ENCODE measurements around the gene PITX1. TPM values are rescaled to one million over a fixed set of nuclear protein-coding genes. Genes with fewer than 3 reads are reported as not detected.
"Not testable (repeated sequence)": the region's sequence is repeated elsewhere in the genome, so short reads cannot be mapped to it uniquely, and the experiment has no call there.

The PITX1 gene
- polyA plus RNA-seq, 1 donor from 2014 or later, result 0.38 TPM

DNA sequence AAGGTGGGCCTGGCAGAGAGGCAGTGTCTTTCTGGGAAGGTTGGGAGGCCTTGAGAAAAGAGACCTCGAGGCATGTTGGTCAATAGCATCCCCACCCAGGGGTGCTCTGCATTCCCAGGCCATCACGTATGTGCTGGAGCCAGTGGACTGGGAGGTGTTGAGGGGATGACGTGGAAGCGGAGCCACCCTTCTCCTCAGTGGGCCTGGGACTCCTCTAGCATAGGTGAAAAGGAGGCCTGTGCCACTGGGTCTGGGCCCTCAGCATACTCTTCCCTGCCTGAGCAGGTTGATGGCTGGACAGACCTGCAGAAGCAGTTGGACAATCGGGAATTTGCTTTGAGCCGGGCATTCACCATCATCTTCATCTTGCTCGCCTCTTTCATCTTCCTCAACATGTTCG lies 25.5 kb downstream of the PITX1 start:
- H3K4me1 Mint-ChIP-seq, result peaks cover 0 to 1% (median 0%) of the 10 kb centered on the region in 3 donors
- H3K36me3 Mint-ChIP-seq, result peaks cover 2% of the 10 kb centered on the region
- no peak overlapping the region for H3K27ac Mint-ChIP-seq
- no peak overlapping the region for H3K4me3 Mint-ChIP-seq
- peaks cover 4% of the 10 kb centered on the region for H3K27me3 Mint-ChIP-seq
- no peaks in the 10 kb centered on the region for H3K9me3 Mint-ChIP-seq

DNA sequence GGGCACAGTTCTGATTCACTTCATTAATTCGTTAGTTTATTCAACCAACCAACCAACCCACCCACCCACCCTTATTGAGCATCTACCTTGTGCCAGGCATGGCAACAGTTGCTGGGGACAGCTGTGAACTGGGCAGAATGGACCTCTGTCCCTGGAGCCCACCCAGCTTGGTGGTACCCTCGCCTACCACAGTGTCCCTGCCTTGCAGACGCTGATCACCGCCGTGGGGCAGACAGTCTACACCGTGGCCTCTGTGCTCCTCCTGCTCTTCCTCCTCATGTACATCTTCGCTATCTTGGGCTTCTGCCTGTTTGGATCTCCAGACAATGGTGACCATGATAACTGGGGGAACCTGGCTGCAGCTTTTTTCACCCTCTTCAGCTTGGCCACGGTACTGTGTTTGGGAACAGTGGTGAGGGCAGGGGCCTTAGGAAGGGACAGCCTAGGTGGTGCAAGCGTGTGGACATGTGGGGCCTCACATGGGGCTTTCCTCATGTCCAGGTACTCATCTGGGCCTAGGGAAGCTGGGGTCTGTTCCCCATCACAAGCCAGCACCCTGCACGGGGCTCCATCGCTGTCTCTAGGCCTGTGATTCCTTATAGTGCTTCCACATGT lies 26.2 kb downstream of the PITX1 start:
- H3K36me3 Mint-ChIP-seq, result peaks cover 2% of the 10 kb centered on the region
- no peak overlapping the region for H3K4me3 Mint-ChIP-seq
- H3K27ac Mint-ChIP-seq, result no peak overlapping the region
- H3K9me3 Mint-ChIP-seq, result no peaks in the 10 kb centered on the region
- peaks cover 0 to 1% (median 0%) of the 10 kb centered on the region in 3 donors for H3K4me1 Mint-ChIP-seq
- peaks cover 4% of the 10 kb centered on the region for H3K27me3 Mint-ChIP-seq

DNA sequence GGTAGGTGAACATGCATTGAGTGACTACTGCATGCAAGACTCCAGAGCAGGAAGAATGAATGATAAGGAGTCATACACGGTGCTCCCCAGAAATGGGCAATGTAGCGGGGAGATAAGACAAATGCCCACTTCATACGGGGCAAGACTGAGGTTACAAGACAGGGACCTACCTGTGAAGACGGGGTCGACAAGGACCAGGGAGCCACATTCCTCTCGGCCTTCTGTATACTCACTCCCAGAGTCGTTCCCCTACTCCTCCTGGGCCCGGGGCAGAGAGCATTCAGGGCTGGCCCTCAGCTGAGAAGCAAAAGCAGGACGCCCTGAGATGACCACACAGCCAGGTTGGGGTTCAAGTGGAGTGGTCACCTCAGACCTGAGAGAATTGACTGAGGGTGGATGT lies 26.7 kb downstream of the PITX1 start:
- H3K27ac Mint-ChIP-seq, result no peak overlapping the region
- peaks cover 0 to 1% (median 0%) of the 10 kb centered on the region in 3 donors for H3K9me3 Mint-ChIP-seq
- peaks cover 0 to 1% (median 0%) of the 10 kb centered on the region in 3 donors for H3K4me1 Mint-ChIP-seq
- H3K27me3 Mint-ChIP-seq, result peaks cover 4% of the 10 kb centered on the region
- H3K36me3 Mint-ChIP-seq, result peaks cover 5% of the 10 kb centered on the region
- no peak overlapping the region for H3K4me3 Mint-ChIP-seq

DNA sequence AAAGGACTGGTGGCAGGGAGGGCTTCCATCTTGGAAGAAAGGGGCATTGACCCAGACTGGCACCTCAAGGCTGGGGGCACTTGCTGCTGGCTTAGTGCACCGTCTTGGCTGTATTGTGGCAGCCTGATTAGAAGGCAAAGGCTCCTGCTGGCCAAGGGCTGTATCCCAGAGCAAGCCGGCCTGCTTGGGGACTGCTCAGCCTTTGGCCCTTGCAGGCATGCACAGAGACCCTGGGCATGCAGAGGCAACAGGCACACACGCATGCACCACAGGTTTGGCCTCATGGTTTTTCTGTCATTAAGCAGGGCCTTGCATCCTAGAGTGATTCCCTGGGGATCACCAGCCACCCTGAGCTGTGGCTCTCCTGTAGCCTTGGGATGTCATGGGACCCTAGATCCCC lies 29.0 kb downstream of the PITX1 start:
- peaks cover 4% of the 10 kb centered on the region for H3K27me3 Mint-ChIP-seq
- peaks cover 7% of the 10 kb centered on the region for H3K36me3 Mint-ChIP-seq
- peaks cover 0 to 1% (median 0%) of the 10 kb centered on the region in 3 donors for H3K4me1 Mint-ChIP-seq
- H3K9me3 Mint-ChIP-seq, result peaks cover 0 to 2% (median 0%) of the 10 kb centered on the region in 3 donors
- no peak overlapping the region for H3K27ac Mint-ChIP-seq
- H3K4me3 Mint-ChIP-seq, result no peak overlapping the region

DNA sequence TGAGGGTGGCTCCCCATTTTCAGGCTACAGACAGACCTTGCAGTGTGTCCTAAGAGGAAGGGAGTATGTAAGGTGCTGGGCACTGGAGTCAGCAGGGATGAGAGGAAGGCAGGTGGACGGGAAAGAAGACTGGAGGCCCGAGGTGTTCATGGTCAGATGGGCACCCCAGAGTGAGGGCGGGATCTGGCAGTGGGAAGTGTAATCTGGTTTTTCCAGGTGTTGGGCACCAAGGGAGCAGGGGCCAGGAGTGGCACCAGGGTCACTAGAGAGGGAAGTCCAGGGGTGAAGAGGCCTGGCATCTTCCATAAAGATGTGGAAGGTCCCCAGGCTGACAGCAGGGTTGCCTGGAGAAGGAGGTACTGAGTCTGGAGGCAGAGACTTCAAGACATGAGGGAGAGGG lies 29.7 kb downstream of the PITX1 start:
- Mint-ChIP-seq H3K27ac (no peak overlapping the region), H3K4me3 (no peak overlapping the region), H3K9me3 (peaks cover 0 to 2% (median 0%) of the 10 kb centered on the region in 3 donors), H3K4me1 (peaks cover 0 to 1% (median 0%) of the 10 kb centered on the region in 3 donors), H3K27me3 (peaks cover 4% of the 10 kb centered on the region), H3K36me3 (peaks cover 7% of the 10 kb centered on the region)

DNA sequence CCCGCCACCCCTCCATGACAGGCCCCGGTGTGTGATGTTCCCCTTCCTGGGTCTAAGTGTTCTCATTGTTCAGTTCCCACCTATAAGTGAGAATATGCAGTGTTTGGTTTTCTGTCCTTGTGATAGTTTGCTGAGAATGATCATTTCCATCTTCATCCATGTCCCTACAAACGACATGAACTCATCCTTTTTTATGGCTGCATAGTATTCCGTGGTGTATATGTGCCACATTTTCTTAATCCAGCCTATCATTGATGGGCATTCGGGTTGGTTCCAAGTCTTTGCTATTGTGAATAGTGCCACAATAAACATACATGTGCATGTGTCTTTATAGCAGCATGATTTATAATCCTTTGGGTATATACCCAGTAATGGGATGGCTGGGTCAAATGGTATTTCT lies 36.0 kb downstream of the PITX1 start:
- H3K36me3 Mint-ChIP-seq, H3K4me3 Mint-ChIP-seq, H3K27me3 Mint-ChIP-seq, H3K27ac Mint-ChIP-seq, H3K9me3 Mint-ChIP-seq: not testable (repeated sequence)
- peaks cover 14 to 16% (median 16%) of the 10 kb centered on the region in 3 donors for H3K4me1 Mint-ChIP-seq

DNA sequence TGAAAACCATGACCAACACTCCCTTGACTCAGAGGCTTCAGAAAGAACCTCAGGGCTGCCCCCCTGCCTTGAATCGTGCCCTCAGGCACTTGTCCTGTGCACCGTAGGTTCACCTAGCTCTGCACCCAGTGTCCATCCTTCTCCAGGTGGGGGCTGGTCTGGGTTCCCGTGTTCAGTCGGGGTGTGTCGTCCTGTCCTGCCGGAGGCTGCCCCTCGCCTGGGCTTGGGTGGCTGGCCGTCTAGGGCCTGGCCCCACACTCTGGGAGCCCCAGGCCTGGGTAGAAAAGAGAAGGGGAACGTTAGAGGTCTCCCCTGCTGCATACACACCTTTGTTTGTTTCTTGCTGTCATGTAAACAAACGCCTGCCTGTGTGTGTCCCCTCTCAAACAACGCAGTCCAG lies 37.0 kb downstream of the PITX1 start:
- Mint-ChIP-seq H3K9me3 (no peaks in the 10 kb centered on the region), H3K27ac (no peak overlapping the region), H3K4me3 (no peak overlapping the region), H3K36me3 (peaks cover 2% of the 10 kb centered on the region), H3K27me3 (no peaks in the 10 kb centered on the region), H3K4me1 (peaks cover 14 to 16% (median 16%) of the 10 kb centered on the region in 3 donors)

DNA sequence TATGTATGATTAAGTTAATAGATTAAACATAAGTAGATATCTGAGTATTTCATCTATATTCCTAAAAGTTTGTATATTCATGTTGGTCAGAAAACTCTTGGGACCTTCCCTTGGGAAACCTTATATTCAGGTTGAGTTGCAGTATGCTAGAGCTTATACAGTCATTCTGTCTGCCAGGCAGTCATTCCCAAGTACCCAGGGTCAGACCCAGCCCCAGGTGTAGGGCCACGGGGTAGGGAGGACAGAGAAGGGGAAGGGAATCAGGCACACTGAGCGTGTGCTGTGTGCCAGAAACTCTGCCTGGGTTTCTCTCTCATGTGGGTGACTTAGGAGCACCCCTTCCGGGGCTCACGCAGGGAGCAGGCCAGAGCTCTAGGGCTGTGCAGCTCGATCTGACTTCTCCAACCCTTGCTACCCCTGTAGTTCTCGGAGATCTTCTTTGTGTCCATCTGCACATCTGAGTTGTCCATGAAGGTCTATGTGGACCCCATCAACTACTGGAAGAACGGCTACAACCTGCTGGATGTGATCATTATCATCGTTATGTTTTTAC lies 38.1 kb downstream of the PITX1 start:
- Mint-ChIP-seq H3K27ac (no peak overlapping the region), H3K4me1 (peaks cover 14 to 16% (median 16%) of the 10 kb centered on the region in 3 donors), H3K9me3 (peaks cover 0 to 4% (median 0%) of the 10 kb centered on the region in 3 donors), H3K36me3 (no peaks in the 10 kb centered on the region), H3K4me3 (no peak overlapping the region), H3K27me3 (no peaks in the 10 kb centered on the region)

DNA sequence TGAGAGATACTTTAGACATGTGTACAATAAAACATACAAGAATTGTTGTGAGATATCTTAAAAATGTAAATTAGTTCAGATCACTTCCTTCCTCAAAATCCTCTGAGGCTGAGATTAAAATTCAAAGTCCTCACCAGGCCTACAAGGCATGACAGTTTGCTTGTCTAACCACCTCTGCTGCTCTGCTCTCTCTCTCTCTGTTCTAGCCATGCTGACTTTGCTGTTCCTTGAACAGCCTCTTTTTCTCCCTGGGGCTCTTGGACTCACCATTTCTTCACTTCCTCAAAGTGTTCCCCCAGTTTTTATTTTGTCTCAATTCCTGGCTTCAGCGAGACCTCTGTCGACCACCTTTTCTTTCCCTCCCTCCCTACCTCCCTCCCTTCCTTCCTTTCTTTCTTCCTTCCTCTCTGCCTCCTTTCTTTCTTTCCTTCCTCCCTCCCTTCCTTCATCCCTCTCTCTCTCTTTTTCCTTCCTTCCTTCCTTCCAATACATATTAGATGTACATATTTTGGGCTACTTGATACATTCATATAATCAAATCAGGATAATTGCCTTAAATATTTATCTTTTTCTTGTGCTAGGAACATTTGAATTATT lies 39.4 kb downstream of the PITX1 start:
- no peaks in the 10 kb centered on the region for H3K36me3 Mint-ChIP-seq

DNA sequence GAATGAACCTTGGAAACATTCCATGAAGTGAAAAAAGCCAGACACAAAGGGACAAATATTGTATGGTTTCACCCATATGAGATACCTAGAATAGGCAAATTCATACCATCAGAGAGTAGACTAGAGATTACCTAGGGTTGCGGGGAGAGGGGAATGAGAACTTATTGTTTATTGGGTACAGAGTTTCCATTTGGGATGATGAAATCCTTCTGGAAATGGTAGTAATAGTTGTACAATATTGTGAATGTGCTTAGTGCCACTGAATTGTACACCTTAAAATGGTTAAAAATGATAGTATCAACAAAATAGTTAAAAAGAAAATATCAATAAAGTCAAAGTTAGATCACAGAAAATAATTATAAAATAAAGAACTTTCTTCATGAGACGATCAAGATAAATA lies 40.9 kb downstream of the PITX1 start:
- no peak overlapping the region for H3K4me3 Mint-ChIP-seq
- H3K9me3 Mint-ChIP-seq, result peaks cover 0 to 6% (median 0%) of the 10 kb centered on the region in 3 donors
- H3K4me1 Mint-ChIP-seq, result peaks cover 14 to 16% (median 16%) of the 10 kb centered on the region in 3 donors
- H3K27ac Mint-ChIP-seq, result no peak overlapping the region
- H3K36me3 Mint-ChIP-seq, result no peaks in the 10 kb centered on the region
- H3K27me3 Mint-ChIP-seq, result no peaks in the 10 kb centered on the region

More for the DNA sequence above, 39.4 kb downstream of the PITX1 start:
- Mint-ChIP-seq H3K27ac (no peak overlapping the region), H3K9me3 (peaks cover 0 to 6% (median 0%) of the 10 kb centered on the region in 3 donors), H3K4me3 (peak overlapping the region in 2 of 4 donors; percentile 40 to 57), H3K4me1 (peaks cover 14 to 16% (median 16%) of the 10 kb centered on the region in 3 donors), H3K27me3 (no peaks in the 10 kb centered on the region)

DNA sequence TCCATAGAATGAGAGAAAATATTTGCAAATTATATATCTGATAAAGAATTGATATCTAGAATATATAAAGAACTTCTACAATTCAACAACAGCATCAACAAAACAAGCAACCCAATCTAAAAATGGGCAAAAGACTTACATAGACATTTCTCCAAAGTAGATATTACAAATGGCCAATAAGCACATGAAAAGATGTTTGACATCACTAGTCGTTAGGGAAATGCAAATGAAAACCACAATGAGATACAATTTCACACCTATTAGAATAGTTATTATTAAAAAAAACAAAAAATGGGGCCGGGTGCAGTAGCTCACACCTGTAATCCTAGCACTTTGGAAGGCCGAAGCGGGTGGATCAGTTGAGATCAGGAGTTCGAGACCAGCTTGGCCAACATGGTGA lies 41.9 kb downstream of the PITX1 start:
- no peak overlapping the region for H3K27ac Mint-ChIP-seq
- no peaks in the 10 kb centered on the region for H3K36me3 Mint-ChIP-seq
- no peaks in the 10 kb centered on the region for H3K27me3 Mint-ChIP-seq
- H3K4me1 Mint-ChIP-seq, result peaks cover 14 to 16% (median 16%) of the 10 kb centered on the region in 3 donors
- no peak overlapping the region for H3K4me3 Mint-ChIP-seq
- peaks cover 0 to 6% (median 0%) of the 10 kb centered on the region in 3 donors for H3K9me3 Mint-ChIP-seq

DNA sequence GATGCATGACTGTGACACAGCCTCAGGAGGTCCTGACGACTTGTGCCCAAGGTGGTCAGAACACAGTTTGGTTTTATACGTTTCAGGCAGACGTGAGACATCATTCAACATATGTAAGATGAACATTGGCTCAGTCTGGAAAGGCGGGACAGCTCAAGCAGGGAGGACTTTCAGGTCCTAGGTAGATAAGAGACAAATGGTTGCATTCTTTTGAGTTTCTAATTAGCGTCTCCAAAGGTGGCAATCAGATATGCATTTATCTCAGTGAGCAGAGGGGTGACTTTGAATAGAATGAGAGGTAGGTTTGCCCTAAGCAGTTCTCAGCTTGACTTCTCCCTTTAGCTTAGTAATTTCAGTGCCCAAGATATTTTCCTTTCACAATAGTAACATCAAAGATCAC lies 43.8 kb downstream of the PITX1 start:
- H3K4me3 Mint-ChIP-seq, H3K27ac Mint-ChIP-seq, H3K36me3 Mint-ChIP-seq, H3K27me3 Mint-ChIP-seq, H3K9me3 Mint-ChIP-seq: not testable (repeated sequence)
- peaks cover 10 to 13% (median 12%) of the 10 kb centered on the region in 3 donors for H3K4me1 Mint-ChIP-seq

DNA sequence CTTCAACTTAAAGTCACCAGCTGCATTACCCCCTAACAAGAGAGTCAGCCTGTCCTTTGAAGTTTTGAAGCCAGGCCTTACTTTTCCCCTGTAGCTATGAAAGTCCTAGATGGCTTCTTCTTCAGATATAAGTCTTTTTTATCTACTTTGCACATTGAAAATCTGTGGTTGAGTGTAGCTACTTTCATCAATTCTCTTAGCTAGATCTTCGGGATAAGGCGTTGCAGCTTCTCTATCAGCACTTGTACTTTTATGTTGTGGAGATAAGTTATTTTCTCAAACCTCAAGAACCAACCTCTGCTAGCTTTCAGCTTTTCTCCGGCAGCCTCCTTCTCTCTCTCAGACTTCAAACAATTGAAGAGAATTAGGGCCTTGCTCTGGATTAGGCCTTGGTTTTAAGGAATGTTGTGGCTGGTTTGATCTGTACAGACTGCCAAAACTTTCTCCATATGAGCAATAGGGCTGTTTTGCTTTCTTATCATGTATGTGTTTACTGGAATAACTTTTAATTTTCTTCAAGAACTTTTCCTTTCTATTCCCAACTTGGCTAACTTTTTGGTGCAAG lies 44.7 kb downstream of the PITX1 start:
- no peak overlapping the region for H3K4me3 Mint-ChIP-seq
- H3K9me3 Mint-ChIP-seq, result peaks cover 0 to 7% (median 0%) of the 10 kb centered on the region in 3 donors

DNA sequence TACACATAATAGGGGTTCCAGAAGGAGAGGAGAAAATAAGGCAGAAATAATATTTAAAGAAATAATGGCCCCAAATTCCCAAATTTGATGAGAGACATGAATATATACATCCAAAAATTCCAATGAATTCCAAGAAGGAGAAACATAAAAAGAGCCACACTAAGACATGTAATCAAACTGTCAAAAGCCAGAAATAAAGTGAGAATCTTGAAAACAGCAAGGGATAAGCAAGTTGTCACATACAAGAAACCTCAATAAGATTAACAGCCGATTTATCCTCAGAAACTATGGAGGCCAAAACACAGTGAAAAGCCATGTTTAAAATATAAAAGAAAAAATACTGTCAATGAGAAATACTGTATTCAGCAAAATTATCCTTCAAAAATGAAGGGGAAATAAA lies 51.8 kb downstream of the PITX1 start:
- no peaks in the 10 kb centered on the region for H3K4me1 Mint-ChIP-seq
- H3K27ac Mint-ChIP-seq, result no peak overlapping the region
- H3K27me3 Mint-ChIP-seq, result peaks cover 4% of the 10 kb centered on the region
- H3K36me3 Mint-ChIP-seq, result peaks cover 7% of the 10 kb centered on the region
- H3K4me3 Mint-ChIP-seq, result no peak overlapping the region
- peaks cover 9 to 42% (median 26%) of the 10 kb centered on the region in 3 donors for H3K9me3 Mint-ChIP-seq

More for the DNA sequence above, 44.7 kb downstream of the PITX1 start:
- Mint-ChIP-seq H3K4me1 (peaks cover 2 to 5% (median 4%) of the 10 kb centered on the region in 3 donors), H3K36me3 (no peaks in the 10 kb centered on the region), H3K27ac (no peak overlapping the region), H3K27me3 (peaks cover 4% of the 10 kb centered on the region)

DNA sequence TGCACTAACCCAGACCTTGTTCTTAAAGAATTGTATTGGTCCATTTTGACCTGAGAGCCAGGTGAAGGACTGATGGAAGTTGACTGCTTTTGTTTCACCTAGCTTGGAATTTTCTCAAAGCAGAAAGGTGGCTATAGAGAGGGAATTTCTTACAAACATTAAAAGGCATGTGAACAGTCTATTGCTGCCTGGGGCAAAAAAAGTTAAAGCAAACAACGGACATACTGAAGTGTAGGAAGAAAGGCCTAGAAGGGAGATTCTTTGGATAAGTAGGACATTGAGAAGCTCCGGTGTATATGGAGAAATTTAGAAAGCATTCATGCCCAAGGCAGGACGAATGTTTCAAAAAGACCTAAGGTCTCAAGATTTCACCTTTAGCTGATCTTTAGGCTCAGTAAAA lies 54.6 kb downstream of the PITX1 start:
- H3K4me3 Mint-ChIP-seq, result peak overlapping the region in 1 of 4 donors; percentile 5
- H3K27me3 Mint-ChIP-seq, result no peaks in the 10 kb centered on the region
- peaks cover 11 to 51% (median 29%) of the 10 kb centered on the region in 3 donors for H3K9me3 Mint-ChIP-seq

More for the DNA sequence above, 54.6 kb downstream of the PITX1 start:
- Mint-ChIP-seq H3K27ac (no peak overlapping the region), H3K36me3 (peaks cover 17% of the 10 kb centered on the region), H3K4me1 (no peaks in the 10 kb centered on the region)

All from IgD-negative memory B cell (primary cell).